H1 (cell line): ENCODE measurements around the gene UPK2. TPM values are rescaled to one million over a fixed set of nuclear protein-coding genes. Genes with fewer than 3 reads are reported as not detected.
A peak's percentile ranks its signal among the peaks of the same experiment; 100 is the strongest.

ENCODE experiments used
- CREB1 ChIP-seq: IDR thresholded peaks from 2 replicates; pipeline ENCODE4 v1.6.1; 2012; ENCODE audit warnings: inconsistent platforms
- FOSL1 ChIP-seq: IDR thresholded peaks from 2 replicates; pipeline ENCODE4 v1.6.1; 2011; ENCODE audit warnings: mild to moderate bottlenecking, low read depth, low read length, moderate library complexity; ENCODE audit not compliant: insufficient read depth
- KDM4A ChIP-seq: IDR thresholded peaks from one replicate; pipeline ENCODE4 v1.7.1; 2012; ENCODE audit warnings: low read depth, mild to moderate bottlenecking, moderate library complexity, low read length, inconsistent platforms; ENCODE audit not compliant: severe bottlenecking
- NRF1 ChIP-seq: IDR thresholded peaks from 2 replicates; pipeline ENCODE4 v1.6.1; 2011; ENCODE audit warnings: mild to moderate bottlenecking, low read depth, low read length, improper control_type of control experiment
- POLR2A ChIP-seq, 2 experiments: IDR thresholded peaks; 1 replicate in 1 of 2; 2 replicates in 1 of 2; pipeline ENCODE4 v1.6.1; 2011; ENCODE audit warnings: low read depth in 2 of 2, low read length in 2 of 2, mild to moderate bottlenecking in 2 of 2; ENCODE audit errors: control extremely low read depth in 1 of 2
- POLR2AphosphoS5 ChIP-seq: IDR thresholded peaks from 2 replicates; pipeline ENCODE4 v1.6.1; 2011; ENCODE audit warnings: low read depth, low read length
- SIRT6 ChIP-seq: IDR thresholded peaks from one replicate; pipeline ENCODE4 v1.7.1; 2012; ENCODE audit warnings: low read length, inconsistent platforms
- polyA plus RNA-seq, 7 experiments: library from polyadenylated mRNA; depleted of rRNA in 3 of 7; stranded (reverse) in 5 of 7; unstranded in 2 of 7; fragments of >200 nt in 5 of 7; fragments of 200-250 nt in 2 of 7; gene quantifications; 1 replicate in 5 of 7; 2 replicates in 1 of 7; 4 replicates in 1 of 7; pipeline versions ENCODE4 v1.2.1 to v1.2.3, GENCODE V29; 2011 to 2013; ENCODE audit warnings: missing spikeins in 2 of 7, mixed read lengths in 2 of 7
- total RNA-seq: library from RNA; stranded (reverse); fragmentation: NEBNext Ultra II Directional; extraction: Animal tissue kit (Norgen Biotek cat#: 25700); gene quantifications from 2 replicates; pipeline ENCODE4 v1.2.1, GENCODE V29; 2021
- TF ChIP-seq, protein P1 (sequence below): IDR thresholded peaks from 2 replicates; pipeline ENCODE4 v1.6.1; 2011; ENCODE audit warnings: low read depth, mild to moderate bottlenecking, low read length; ENCODE audit not compliant: insufficient read depth
- TF ChIP-seq, protein P2 (sequence below): IDR thresholded peaks from 2 replicates; pipeline ENCODE4 v1.6.1; 2012; ENCODE audit warnings: inconsistent platforms
- TF ChIP-seq, protein P3 (sequence below): fragments of 300-600 bp; sonication (generic); IDR thresholded peaks from 2 replicates; pipeline ENCODE4 v1.7.1; 2012; ENCODE audit warnings: low read length, moderate library complexity, mild to moderate bottlenecking, inconsistent platforms; ENCODE audit not compliant: insufficient replicate concordance

Gene UPK2
- total and polyA plus RNA-seq, 2 of the 8 experiments (the other 6 are each of a cell fraction or from before 2014, with no cell fraction given): 0.76 TPM; not detected in 1

DNA sequence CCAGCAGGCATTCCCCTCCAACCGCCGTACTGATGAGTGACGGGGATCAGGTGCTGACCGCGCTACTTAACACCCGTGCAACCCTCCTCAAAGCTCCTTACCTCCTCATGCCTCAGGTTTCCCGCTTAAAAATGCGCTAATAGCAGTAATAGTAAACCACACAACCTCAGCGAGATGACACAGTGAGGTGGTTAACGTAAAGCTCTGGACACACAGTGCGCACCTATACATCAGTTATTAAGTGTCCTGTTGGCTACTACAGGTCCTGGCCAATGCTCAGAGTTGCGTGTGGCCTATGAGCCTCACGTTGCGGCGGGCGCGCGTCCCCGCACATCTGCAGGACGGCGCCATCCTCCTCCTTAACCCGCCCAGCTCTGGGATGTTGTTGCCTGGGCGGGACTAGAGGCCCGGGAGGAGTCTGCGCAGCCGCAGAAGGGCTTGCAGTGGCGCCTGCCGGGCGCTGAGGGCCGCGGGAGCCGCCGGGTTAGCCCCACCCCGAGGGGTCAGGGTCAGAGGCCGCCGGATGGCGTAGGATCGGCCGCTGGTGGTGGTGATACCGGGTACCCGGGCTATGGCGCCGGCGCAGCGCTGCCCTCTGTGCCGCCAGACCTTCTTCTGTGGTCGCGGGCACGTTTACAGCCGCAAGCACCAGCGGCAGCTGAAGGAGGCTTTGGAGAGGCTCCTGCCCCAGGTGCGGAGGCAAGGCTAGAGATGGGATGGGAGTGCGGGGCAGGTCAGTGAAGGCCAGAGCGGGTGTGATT is 41.7 kb downstream of the UPK2 start, which contains the start of gene CENATAC (continued):
- TF ChIP-seq, protein P1, sequence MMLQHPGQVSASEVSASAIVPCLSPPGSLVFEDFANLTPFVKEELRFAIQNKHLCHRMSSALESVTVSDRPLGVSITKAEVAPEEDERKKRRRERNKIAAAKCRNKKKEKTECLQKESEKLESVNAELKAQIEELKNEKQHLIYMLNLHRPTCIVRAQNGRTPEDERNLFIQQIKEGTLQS: no peak
- TF ChIP-seq CREB1 (peak; percentile 42; the same call in 1 of the 2 replicates), KDM4A (peak; percentile 26), POLR2AphosphoS5 (peak; percentile 85; the same call in 1 of the 2 replicates), NRF1 (peak; percentile 30; the same call in 1 of the 2 replicates), POLR2A (IDR thresholded peaks at IDR 0.05; ENCODE audit: control extremely low read depth in 1 of 2, low read depth in 2 of 2, low read length in 2 of 2) (peak; percentile 81 to 86; a peak in 2 of 3 replicates), FOSL1 (no peak), SIRT6 (no peak)
- TF ChIP-seq, protein P2, sequence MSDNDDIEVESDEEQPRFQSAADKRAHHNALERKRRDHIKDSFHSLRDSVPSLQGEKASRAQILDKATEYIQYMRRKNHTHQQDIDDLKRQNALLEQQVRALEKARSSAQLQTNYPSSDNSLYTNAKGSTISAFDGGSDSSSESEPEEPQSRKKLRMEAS: peak; percentile 97
- TF ChIP-seq, protein P3, sequence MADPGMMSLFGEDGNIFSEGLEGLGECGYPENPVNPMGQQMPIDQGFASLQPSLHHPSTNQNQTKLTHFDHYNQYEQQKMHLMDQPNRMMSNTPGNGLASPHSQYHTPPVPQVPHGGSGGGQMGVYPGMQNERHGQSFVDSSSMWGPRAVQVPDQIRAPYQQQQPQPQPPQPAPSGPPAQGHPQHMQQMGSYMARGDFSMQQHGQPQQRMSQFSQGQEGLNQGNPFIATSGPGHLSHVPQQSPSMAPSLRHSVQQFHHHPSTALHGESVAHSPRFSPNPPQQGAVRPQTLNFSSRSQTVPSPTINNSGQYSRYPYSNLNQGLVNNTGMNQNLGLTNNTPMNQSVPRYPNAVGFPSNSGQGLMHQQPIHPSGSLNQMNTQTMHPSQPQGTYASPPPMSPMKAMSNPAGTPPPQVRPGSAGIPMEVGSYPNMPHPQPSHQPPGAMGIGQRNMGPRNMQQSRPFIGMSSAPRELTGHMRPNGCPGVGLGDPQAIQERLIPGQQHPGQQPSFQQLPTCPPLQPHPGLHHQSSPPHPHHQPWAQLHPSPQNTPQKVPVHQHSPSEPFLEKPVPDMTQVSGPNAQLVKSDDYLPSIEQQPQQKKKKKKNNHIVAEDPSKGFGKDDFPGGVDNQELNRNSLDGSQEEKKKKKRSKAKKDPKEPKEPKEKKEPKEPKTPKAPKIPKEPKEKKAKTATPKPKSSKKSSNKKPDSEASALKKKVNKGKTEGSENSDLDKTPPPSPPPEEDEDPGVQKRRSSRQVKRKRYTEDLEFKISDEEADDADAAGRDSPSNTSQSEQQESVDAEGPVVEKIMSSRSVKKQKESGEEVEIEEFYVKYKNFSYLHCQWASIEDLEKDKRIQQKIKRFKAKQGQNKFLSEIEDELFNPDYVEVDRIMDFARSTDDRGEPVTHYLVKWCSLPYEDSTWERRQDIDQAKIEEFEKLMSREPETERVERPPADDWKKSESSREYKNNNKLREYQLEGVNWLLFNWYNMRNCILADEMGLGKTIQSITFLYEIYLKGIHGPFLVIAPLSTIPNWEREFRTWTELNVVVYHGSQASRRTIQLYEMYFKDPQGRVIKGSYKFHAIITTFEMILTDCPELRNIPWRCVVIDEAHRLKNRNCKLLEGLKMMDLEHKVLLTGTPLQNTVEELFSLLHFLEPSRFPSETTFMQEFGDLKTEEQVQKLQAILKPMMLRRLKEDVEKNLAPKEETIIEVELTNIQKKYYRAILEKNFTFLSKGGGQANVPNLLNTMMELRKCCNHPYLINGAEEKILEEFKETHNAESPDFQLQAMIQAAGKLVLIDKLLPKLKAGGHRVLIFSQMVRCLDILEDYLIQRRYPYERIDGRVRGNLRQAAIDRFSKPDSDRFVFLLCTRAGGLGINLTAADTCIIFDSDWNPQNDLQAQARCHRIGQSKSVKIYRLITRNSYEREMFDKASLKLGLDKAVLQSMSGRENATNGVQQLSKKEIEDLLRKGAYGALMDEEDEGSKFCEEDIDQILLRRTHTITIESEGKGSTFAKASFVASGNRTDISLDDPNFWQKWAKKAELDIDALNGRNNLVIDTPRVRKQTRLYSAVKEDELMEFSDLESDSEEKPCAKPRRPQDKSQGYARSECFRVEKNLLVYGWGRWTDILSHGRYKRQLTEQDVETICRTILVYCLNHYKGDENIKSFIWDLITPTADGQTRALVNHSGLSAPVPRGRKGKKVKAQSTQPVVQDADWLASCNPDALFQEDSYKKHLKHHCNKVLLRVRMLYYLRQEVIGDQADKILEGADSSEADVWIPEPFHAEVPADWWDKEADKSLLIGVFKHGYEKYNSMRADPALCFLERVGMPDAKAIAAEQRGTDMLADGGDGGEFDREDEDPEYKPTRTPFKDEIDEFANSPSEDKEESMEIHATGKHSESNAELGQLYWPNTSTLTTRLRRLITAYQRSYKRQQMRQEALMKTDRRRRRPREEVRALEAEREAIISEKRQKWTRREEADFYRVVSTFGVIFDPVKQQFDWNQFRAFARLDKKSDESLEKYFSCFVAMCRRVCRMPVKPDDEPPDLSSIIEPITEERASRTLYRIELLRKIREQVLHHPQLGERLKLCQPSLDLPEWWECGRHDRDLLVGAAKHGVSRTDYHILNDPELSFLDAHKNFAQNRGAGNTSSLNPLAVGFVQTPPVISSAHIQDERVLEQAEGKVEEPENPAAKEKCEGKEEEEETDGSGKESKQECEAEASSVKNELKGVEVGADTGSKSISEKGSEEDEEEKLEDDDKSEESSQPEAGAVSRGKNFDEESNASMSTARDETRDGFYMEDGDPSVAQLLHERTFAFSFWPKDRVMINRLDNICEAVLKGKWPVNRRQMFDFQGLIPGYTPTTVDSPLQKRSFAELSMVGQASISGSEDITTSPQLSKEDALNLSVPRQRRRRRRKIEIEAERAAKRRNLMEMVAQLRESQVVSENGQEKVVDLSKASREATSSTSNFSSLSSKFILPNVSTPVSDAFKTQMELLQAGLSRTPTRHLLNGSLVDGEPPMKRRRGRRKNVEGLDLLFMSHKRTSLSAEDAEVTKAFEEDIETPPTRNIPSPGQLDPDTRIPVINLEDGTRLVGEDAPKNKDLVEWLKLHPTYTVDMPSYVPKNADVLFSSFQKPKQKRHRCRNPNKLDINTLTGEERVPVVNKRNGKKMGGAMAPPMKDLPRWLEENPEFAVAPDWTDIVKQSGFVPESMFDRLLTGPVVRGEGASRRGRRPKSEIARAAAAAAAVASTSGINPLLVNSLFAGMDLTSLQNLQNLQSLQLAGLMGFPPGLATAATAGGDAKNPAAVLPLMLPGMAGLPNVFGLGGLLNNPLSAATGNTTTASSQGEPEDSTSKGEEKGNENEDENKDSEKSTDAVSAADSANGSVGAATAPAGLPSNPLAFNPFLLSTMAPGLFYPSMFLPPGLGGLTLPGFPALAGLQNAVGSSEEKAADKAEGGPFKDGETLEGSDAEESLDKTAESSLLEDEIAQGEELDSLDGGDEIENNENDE: no peak
